Measurements from ENCODE around the gene NAPB.

GRCh38 chr20:23406880-23407279, 14.4 kb downstream of the NAPB start:
- TF ChIP-seq MAZ (IDR thresholded peaks at IDR 0.05; ENCODE audit: borderline replicate concordance, low read depth, low read length) (no peak), CTCF (IDR thresholded peaks at IDR 0.05) (no peak), EP300 (IDR thresholded peaks at IDR 0.05) (no peak), POLR2A (IDR thresholded peaks at IDR 0.05; ENCODE audit: low read length) (no peak), JUNB (IDR thresholded peaks at IDR 0.05) (no peak), ELK1 (IDR thresholded peaks at IDR 0.05; ENCODE audit: low read depth, low read length) (no peak), PBX3 (IDR thresholded peaks at IDR 0.05) (no peak), RAD21 (conservative IDR thresholded peaks at IDR 0.05 in 1 of 2, IDR thresholded peaks at IDR 0.05 in 1 of 2) (no peak), MAX (IDR thresholded peaks at IDR 0.05) (no peak), HOXA7 (CRISPR knock-in tag; IDR thresholded peaks at IDR 0.05) (no peak), CHD2 (IDR thresholded peaks at IDR 0.05; ENCODE audit: low read length, partially characterized antibody) (no peak), KDM5A (IDR thresholded peaks at IDR 0.05) (no peak)

All from A549 (cell line).